ENCODE measurements around the gene NUP93. TPM values are rescaled to one million over a fixed set of nuclear protein-coding genes. Genes with fewer than 3 reads are reported as not detected.

The NUP93 gene
- total RNA-seq, 1 experiment from 2014 or later: 144 TPM

DNA sequence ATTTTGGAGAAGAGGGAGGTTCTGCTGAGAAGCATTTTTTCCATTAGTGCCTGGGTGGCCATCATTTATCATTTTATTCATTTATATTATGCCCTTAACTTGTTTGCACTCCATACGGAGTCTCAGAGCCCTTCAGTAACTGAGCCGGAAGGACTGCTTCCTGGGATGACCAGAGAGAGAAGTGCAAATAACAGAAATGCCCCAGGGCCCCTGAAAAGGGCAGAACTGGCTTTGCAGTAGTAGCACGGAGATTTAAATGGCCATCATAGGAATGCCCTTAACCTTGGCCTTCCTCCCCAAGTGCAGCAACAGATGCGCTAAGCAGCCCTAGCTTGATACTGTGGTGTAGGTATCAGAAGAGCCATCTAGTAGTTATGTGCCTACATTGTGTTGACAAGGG is 58.5 kb downstream of the NUP93 start:
- no peak overlapping the region for H3K4me3 ChIP-seq (replicated peaks in 1 of 2; ENCODE audit: low read depth in 1 of 2, low read length in 2 of 2)
- no peak overlapping the region for H2AFZ ChIP-seq (ENCODE audit: low read depth, low read length, poor library complexity, severe bottlenecking)
- H3K4me1 ChIP-seq (ENCODE audit: control insufficient read depth in 1 of 2, insufficient read depth in 2 of 2, low read length in 2 of 2): no peaks in the 10 kb centered on the region
- no peak overlapping the region for H3K27ac ChIP-seq (ENCODE audit: low read depth, low read length)
- intact Hi-C loops (cut with micrococcal nuclease): no loop called here
- no peaks in the 10 kb centered on the region for H3K9me2 ChIP-seq (ENCODE audit: insufficient read depth)
- DNase-seq (ENCODE audit: low read depth, low spot score) (no peak), ATAC-seq (no peak)
- no peak overlapping the region for H3K9ac ChIP-seq (ENCODE audit: low read length)
- no peaks in the 10 kb centered on the region for H3K9me3 ChIP-seq (ENCODE audit: control insufficient read depth in 1 of 2, insufficient read depth in 1 of 2, low read depth in 1 of 2, low read length in 2 of 2)
- H3K27me3 ChIP-seq (ENCODE audit: insufficient read depth, low read length): no peaks in the 10 kb centered on the region
- RAD21 ChIA-PET (ENCODE audit: low non-redundant PET in 1 of 2, low total read pairs in 2 of 2, uncharacterized antibody in 2 of 2, unreplicated experiment in 2 of 2): no interaction called here
- H4K20me1 ChIP-seq (ENCODE audit: insufficient read depth): no peaks in the 10 kb centered on the region
- CTCF ChIA-PET: interaction anchor here (1.2 kb wide), 1 partner anchor 845 kb away, joined by 3 read pairs; no protein-coding TSS in a partner anchor
- TF ChIP-seq JUND (IDR thresholded peaks at IDR 0.05): no peak
- no peak for TF ChIP-seq POLR2AphosphoS5 (IDR thresholded peaks at IDR 0.05; ENCODE audit: low read depth, low read length)
- TF ChIP-seq CEBPB (IDR thresholded peaks at IDR 0.05; ENCODE audit: low read depth): no peak
- no peak for TF ChIP-seq TCF7L2 (IDR thresholded peaks at IDR 0.05; ENCODE audit: borderline replicate concordance, extremely low read depth, insufficient read depth, insufficient read length)
- TF ChIP-seq ZNF274 (IDR thresholded peaks at IDR 0.05; ENCODE audit: low read depth, low read length): no peak
- no peak for TF ChIP-seq FOSL1 (IDR thresholded peaks at IDR 0.05; ENCODE audit: low read depth)
- TF ChIP-seq RAD21 (IDR thresholded peaks at IDR 0.05; ENCODE audit: low read depth): no peak
- TF ChIP-seq POLR2A (IDR thresholded peaks at IDR 0.05; ENCODE audit: borderline replicate concordance, extremely low read depth, insufficient read depth, insufficient read length): no peak
- TF ChIP-seq SP1 (IDR thresholded peaks at IDR 0.05; ENCODE audit: low read depth): no peak
- TF ChIP-seq, protein P1, sequence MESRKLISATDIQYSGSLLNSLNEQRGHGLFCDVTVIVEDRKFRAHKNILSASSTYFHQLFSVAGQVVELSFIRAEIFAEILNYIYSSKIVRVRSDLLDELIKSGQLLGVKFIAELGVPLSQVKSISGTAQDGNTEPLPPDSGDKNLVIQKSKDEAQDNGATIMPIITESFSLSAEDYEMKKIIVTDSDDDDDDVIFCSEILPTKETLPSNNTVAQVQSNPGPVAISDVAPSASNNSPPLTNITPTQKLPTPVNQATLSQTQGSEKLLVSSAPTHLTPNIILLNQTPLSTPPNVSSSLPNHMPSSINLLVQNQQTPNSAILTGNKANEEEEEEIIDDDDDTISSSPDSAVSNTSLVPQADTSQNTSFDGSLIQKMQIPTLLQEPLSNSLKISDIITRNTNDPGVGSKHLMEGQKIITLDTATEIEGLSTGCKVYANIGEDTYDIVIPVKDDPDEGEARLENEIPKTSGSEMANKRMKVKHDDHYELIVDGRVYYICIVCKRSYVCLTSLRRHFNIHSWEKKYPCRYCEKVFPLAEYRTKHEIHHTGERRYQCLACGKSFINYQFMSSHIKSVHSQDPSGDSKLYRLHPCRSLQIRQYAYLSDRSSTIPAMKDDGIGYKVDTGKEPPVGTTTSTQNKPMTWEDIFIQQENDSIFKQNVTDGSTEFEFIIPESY (IDR thresholded peaks at IDR 0.05; ENCODE audit: extremely low read depth, insufficient replicate concordance, low read length): no peak
- TF ChIP-seq, protein P2, sequence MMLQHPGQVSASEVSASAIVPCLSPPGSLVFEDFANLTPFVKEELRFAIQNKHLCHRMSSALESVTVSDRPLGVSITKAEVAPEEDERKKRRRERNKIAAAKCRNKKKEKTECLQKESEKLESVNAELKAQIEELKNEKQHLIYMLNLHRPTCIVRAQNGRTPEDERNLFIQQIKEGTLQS (IDR thresholded peaks at IDR 0.05): no peak
- no peak for TF ChIP-seq EZH2phosphoT487 (IDR thresholded peaks at IDR 0.05; ENCODE audit: borderline replicate concordance)
- TF ChIP-seq ZFX (IDR thresholded peaks at IDR 0.05): no peak
- no peak for TF ChIP-seq EGR1 (IDR thresholded peaks at IDR 0.05; ENCODE audit: low read depth)
- TF ChIP-seq, protein P3, sequence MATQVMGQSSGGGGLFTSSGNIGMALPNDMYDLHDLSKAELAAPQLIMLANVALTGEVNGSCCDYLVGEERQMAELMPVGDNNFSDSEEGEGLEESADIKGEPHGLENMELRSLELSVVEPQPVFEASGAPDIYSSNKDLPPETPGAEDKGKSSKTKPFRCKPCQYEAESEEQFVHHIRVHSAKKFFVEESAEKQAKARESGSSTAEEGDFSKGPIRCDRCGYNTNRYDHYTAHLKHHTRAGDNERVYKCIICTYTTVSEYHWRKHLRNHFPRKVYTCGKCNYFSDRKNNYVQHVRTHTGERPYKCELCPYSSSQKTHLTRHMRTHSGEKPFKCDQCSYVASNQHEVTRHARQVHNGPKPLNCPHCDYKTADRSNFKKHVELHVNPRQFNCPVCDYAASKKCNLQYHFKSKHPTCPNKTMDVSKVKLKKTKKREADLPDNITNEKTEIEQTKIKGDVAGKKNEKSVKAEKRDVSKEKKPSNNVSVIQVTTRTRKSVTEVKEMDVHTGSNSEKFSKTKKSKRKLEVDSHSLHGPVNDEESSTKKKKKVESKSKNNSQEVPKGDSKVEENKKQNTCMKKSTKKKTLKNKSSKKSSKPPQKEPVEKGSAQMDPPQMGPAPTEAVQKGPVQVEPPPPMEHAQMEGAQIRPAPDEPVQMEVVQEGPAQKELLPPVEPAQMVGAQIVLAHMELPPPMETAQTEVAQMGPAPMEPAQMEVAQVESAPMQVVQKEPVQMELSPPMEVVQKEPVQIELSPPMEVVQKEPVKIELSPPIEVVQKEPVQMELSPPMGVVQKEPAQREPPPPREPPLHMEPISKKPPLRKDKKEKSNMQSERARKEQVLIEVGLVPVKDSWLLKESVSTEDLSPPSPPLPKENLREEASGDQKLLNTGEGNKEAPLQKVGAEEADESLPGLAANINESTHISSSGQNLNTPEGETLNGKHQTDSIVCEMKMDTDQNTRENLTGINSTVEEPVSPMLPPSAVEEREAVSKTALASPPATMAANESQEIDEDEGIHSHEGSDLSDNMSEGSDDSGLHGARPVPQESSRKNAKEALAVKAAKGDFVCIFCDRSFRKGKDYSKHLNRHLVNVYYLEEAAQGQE (IDR thresholded peaks at IDR 0.05; ENCODE audit: low read depth): no peak
- no peak for TF ChIP-seq SRF (IDR thresholded peaks at IDR 0.05; ENCODE audit: low read depth)
- TF ChIP-seq CBX3 (IDR thresholded peaks at IDR 0.05; ENCODE audit: low read depth): no peak
- no peak for TF ChIP-seq YY1 (IDR thresholded peaks at IDR 0.05; ENCODE audit: extremely low read depth, insufficient replicate concordance, low read depth, low read length)
- no peak for TF ChIP-seq ELF1 (IDR thresholded peaks at IDR 0.05; ENCODE audit: borderline replicate concordance, low read depth)
- TF ChIP-seq, protein P4, sequence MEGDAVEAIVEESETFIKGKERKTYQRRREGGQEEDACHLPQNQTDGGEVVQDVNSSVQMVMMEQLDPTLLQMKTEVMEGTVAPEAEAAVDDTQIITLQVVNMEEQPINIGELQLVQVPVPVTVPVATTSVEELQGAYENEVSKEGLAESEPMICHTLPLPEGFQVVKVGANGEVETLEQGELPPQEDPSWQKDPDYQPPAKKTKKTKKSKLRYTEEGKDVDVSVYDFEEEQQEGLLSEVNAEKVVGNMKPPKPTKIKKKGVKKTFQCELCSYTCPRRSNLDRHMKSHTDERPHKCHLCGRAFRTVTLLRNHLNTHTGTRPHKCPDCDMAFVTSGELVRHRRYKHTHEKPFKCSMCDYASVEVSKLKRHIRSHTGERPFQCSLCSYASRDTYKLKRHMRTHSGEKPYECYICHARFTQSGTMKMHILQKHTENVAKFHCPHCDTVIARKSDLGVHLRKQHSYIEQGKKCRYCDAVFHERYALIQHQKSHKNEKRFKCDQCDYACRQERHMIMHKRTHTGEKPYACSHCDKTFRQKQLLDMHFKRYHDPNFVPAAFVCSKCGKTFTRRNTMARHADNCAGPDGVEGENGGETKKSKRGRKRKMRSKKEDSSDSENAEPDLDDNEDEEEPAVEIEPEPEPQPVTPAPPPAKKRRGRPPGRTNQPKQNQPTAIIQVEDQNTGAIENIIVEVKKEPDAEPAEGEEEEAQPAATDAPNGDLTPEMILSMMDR (IDR thresholded peaks at IDR 0.05 in 2 of 3, conservative IDR thresholded peaks at IDR 0.05 in 1 of 3; ENCODE audit: borderline replicate concordance in 1 of 3, insufficient read depth in 1 of 3, low read depth in 2 of 3, low read length in 2 of 3): no peak
- POLR2A ChIA-PET: no interaction called here
- H3K79me2 ChIP-seq (ENCODE audit: insufficient read depth, low read length): peaks cover 63% of the 10 kb centered on the region
- no peak overlapping the region for H3K4me2 ChIP-seq (ENCODE audit: low read length)
- BruUV-seq (replicated peaks): no TSS peak
- no peaks in the 10 kb centered on the region for H3K36me3 ChIP-seq (ENCODE audit: control insufficient read depth in 1 of 2, insufficient read depth in 2 of 2, low read length in 2 of 2)

All from HCT116 (cell line).